ENCODE data around the gene MZT1.
A peak's percentile ranks its signal among the peaks of the same experiment; 100 is the strongest.
"Not testable (repeated sequence)": the region's sequence is repeated elsewhere in the genome, so short reads cannot be mapped to it uniquely, and the experiment has no call there.

MZT1 gene

GRCh38 chr13:72727417-72728289 is at the start of gene MZT1, which contains the start of gene BORA:
TSS of gene MZT1 (minus strand) at chr13:72727629. CDS start at chr13:72727602, 27 bp downstream.
TSS of gene BORA (plus strand) at chr13:72727923. CDS start at chr13:72728941, 1,018 bp downstream.
- DNase-seq (ENCODE audit: low spot score) = peak; percentile 97

- DNase-seq (ENCODE audit: low spot score) = no peak
These were observed 46.6 kb upstream of the MZT1 start for GRCh38 chr13:72774019-72774418.

GRCh38 chr13:72763411-72763810 is 36.0 kb upstream of the MZT1 start:
- DNase-seq (ENCODE audit: low spot score) = no peak

GRCh38 chr13:72760189-72760588 is 32.8 kb upstream of the MZT1 start:
- no peak for DNase-seq (ENCODE audit: low spot score)

- DNase-seq (ENCODE audit: low spot score) = no peak
These were observed 30.5 kb upstream of the MZT1 start for GRCh38 chr13:72757792-72758535.

GRCh38 chr13:72754111-72754510 is 26.7 kb upstream of the MZT1 start:
- DNase-seq (ENCODE audit: low spot score) = no peak

- DNase-seq (ENCODE audit: low spot score) = no peak
These were observed 23.8 kb upstream of the MZT1 start for GRCh38 chr13:72751220-72751619.

GRCh38 chr13:72745260-72745659 is 17.8 kb upstream of the MZT1 start:
- DNase-seq (ENCODE audit: low spot score) = no peak

- no peak for DNase-seq (ENCODE audit: low spot score)
These were observed 12.6 kb upstream of the MZT1 start for GRCh38 chr13:72740015-72740414.

GRCh38 chr13:72737033-72737432 is 9.6 kb upstream of the MZT1 start:
- no peak for DNase-seq (ENCODE audit: low spot score)

GRCh38 chr13:72728290-72728605 is 819 bp upstream of the MZT1 start:
- no peak for DNase-seq (ENCODE audit: low spot score)

GRCh38 chr13:72726726-72727416 is 558 bp downstream of the MZT1 start:
- peak; percentile 17 for DNase-seq (ENCODE audit: low spot score)

- not testable (repeated sequence) for DNase-seq (ENCODE audit: low spot score)
These were observed 1.2 kb downstream of the MZT1 start for GRCh38 chr13:72726185-72726584.

GRCh38 chr13:72716776-72717175 is 10.7 kb downstream of the MZT1 start:
- no peak for DNase-seq (ENCODE audit: low spot score)

GRCh38 chr13:72700509-72700908 is 26.9 kb downstream of the MZT1 start:
- no peak for DNase-seq (ENCODE audit: low spot score)

GRCh38 chr13:72698164-72698563 is 29.3 kb downstream of the MZT1 start:
- DNase-seq (ENCODE audit: low spot score) = no peak

- DNase-seq (ENCODE audit: low spot score) = no peak
These were observed 30.9 kb downstream of the MZT1 start for GRCh38 chr13:72696579-72696978.

GRCh38 chr13:72694314-72694713 is 33.1 kb downstream of the MZT1 start:
- DNase-seq (ENCODE audit: low spot score) = no peak

- no peak for DNase-seq (ENCODE audit: low spot score)
These were observed 33.6 kb downstream of the MZT1 start for GRCh38 chr13:72693832-72694231.

- no peak for DNase-seq (ENCODE audit: low spot score)
These were observed 34.4 kb downstream of the MZT1 start for GRCh38 chr13:72692884-72693514.

- no peak for DNase-seq (ENCODE audit: low spot score)
These were observed 38.2 kb downstream of the MZT1 start for GRCh38 chr13:72689181-72689696.

- DNase-seq (ENCODE audit: low spot score) = no peak
These were observed 40.7 kb downstream of the MZT1 start for GRCh38 chr13:72686766-72687165.

All from CD4-positive, alpha-beta T cell treated with Interleukin-2 at 100 ng/mL for 4 hours (primary cell).